Midbrain (tissue), 1 donor: ENCODE results near the gene DQX1.

Source experiments
- DNase-seq: peaks from one replicate; lab custom pipeline; 2025; lab: John Stamatoyannopoulos, UW

Gene DQX1

DNA sequence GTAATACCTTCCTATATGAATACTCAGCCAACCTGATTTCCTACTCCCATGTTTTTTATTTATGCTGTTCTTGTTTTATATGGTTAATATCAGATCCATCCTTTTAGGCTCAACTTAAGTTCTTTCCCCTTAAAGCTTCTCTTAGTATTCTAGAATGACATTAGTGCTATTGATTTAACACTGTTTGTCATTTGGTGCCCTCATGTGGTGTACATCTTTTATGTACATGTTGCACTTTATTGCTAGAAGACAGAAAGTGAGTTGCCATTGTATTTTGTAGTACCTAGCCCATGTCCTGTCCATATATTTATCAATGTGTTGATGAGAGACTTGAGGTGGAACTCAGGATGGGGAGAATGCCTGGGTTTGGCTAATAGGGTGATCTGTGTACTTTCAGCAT, 6.2 kb upstream of the DQX1 start:
- DNase-seq: no peak

DNA sequence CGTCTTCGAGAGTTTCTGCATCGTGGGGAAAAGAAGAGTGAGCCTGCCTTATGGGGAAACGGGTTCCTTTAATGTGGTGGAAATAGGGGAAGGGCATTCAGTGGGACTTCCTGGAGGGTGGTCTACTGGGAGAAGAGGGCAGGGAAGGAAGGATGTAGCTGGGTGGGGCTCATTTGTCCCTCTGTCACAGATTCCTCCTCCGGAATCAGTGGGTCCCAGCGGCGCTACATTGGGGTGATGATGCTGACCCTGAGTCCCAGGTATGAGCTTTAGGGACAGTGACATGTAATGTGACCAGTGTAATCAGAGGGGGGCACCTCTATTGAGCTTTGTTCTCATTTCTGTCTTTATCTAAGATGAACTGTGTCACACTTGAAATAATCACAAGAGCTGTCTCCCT, 5.6 kb upstream of the DQX1 start:
- no peak for DNase-seq

DNA sequence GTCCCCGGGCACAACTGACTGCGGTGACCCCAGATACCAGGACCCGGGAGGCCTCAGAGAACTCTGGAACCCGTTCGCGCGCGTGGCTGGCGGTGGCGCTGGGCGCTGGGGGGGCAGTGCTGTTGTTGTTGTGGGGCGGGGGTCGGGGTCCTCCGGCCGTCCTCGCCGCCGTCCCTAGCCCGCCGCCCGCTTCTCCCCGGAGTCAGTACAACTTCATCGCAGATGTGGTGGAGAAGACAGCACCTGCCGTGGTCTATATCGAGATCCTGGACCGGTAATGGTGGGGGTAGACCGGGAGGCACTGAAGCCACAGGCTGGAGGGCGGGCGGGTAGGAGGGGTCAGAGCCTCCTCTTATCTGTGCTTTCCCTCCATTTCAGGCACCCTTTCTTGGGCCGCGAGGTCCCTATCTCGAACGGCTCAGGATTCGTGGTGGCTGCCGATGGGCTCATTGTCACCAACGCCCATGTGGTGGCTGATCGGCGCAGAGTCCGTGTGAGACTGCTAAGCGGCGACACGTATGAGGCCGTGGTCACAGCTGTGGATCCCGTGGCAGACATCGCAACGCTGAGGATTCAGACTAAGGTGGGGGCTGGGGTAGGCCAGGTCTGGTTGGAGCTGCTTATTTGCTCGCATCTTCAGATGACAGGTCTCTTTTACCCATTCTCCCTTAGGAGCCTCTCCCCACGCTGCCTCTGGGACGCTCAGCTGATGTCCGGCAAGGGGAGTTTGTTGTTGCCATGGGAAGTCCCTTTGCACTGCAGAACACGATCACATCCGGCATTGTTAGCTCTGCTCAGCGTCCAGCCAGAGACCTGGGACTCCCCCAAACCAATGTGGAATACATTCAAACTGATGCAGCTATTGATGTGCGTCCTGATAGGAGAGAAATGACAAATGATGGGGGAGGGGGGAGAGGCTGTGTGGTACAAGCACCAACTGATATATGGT, 4.5 kb upstream of the DQX1 start:
- DNase-seq: no peak

DNA sequence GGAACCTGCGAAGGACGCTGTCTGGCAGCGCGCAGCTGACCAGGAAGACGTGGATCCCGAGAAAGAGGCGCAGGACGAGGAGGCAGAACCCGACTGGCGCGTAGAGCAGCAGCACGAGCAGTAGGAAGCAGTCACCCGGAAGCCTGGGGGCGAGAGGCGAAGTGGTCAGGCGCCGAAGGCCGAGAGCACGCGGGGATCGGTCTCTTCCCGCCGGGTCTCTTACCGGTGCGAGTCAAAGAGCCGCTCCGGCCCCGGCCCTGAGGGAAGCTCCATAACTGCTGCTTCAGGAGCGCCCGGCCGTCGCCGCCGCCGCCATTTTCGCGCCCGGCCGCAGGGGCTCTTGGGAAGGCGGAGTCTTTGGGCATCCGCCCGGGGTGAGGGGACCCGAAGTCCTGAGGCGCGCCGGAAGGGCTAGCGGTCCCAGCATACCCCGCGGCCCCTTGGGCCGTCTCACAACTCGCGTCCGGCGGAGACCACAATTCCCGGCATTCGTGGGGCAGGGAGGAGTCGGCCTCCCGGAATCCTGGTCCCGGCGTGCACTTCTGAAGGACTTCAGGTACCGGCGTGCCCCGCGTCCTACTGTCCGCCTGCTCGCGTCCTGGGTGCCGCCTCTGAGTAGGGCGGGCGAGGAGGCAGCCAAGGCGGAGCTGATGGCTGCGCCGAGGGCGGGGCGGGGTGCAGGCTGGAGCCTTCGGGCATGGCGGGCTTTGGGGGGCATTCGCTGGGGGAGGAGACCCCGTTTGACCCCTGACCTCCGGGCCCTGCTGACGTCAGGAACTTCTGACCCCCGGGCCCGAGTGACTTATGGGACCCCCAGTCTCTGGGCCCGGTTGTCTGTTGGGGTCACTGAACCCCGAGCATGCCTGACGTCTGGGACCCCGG, 3.6 kb upstream of the DQX1 start, which contains the start of the genes AUP1 and HTRA2:
AUP1 (minus strand) TSS at position 350 of the 882 bp plus-strand sequence; CDS start at position 273, 77 bp downstream.
HTRA2 (plus strand) TSS at position 577 of the 882 bp plus-strand sequence; CDS start at position 651, 74 bp downstream.
- DNase-seq: peak; percentile 99

DNA sequence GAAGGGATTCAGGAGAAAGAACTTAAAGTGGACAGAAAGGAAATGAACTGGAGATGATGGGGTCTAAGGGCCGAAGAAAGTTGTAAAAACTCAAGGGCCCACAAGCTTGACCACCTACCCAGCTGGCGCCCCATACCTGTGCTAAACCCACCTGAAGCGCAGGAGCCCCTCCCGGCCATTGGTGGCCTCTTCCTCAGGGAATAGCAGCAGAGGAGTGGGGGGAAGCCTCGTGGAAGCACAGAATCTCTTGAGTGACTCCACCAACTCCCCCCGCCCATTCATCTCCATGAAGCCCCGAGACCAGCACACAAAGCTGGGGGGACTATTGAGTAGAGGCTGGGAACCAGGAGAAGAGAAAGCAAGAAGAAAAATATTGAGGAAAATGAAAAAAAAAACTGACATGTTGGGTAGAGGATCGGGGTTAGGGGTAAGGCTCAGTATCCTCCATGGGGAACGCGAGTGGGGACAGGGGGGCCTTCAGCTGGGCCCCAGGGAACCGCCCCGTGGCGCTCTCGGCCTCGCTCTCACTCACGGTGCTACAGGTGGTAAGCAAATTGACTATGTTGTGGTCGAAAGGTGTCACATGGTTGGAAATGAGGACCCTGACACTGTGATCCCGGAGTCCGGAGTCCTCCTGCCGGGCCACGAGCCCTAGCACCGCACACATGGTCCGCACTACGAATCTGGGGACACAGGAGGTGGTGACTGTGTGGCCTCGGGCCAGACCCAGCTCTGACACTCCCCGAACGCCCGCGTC, 2.7 kb upstream of the DQX1 start:
- no peak for DNase-seq

DNA sequence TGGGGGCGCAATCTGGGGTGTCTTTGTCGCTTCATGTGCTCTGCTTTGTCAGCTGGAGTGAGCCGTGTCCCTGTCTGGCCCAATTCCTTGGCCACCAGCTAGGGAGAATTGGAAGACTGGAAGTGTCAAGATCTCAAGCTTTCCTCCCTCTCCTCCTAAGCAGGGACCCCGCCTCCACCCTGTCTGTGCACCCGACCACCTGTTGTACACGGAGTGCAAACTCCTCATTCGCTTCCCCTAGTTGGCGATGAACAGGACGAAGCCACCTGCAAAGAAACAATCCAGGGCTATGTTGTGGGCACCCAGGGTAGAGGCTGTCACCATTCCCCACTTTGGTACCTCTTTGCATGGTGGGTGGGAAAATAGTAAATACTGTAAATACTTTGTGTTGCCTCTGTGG, 1.7 kb upstream of the DQX1 start:
- no peak for DNase-seq

DNA sequence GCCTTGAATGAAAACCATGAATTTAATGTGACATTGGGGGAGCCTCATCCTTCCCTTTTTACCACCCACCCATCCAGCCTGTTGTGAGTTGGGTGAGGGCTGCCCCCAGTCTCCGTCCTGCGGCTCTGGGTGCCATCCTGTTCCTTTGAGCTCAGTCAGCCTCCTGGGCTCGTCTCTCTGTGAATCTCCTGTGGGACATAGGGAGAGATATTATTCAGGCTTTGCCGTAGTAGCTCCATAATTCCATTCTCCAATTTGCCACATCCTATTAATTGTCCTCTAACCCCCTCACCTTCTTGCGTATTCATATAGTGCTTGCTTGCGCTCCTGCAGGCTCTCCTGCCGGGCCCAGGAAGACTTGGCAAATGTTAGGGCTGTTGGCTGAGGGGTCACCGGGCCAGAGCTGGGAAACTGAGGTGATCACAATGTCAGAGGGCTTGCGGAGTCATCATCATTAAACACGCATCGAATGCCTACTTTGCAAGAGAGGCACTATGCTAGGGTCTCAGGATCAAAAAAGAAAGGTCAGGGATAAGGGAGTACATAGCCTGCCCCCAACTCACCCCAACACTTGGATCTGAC, 709 bp upstream of the DQX1 start:
- no peak for DNase-seq

DNA sequence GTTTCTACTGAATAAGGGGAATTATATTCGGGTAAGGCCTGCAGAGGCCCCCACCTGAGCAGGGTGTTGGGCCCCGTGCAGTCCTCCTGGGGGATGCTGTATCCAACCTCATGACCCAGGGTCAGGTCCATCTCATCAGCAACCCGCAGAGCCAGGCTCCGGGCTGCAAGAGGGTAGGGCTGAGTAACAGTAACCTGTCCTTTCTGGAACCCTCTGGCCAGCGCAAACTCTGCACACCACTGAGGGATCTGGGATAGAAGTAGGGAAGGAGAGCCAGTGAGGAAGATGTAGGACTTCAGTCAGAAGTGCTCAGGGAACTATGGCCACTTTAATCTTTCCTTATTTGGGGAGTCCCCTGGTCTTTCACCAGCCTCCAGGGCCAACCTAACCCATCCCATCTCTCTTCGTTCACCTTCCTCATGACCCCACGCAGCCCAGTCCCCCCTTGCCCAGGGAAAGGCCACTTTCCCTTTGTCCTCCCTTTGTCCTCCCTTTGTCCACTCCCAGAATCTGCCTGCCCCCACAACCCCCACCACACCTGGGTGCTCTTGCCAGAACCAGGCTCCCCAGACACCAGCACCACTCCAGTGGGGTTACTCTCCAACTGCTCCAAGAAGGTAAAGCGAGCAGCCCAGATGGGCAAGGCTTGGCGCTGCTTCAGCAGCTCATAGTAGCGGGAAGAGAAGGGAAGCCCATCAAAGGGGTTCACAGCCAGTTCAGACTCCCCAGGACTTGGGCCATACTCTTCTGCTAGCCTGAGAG, 895 bp downstream of the DQX1 start:
- no peak for DNase-seq

DNA sequence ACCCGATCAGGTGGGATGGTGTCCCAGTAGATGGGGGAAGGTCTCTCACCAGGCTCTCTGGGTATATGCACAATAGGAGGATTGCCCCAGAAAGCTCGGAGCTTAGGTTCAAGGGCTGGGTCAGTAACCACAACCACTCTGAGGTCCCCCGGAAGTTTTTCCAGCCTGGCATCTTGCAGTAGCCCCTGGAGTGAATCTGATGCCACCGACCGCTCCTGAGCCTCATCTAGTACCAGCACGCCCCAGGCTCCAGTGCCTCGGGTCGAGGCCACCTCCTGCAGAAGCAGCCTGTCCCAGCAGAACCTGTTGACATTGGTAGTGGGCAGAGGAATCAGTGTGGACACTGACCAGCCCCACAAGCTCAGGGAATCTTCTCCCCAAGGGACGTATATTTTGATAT, 2.0 kb downstream of the DQX1 start:
- no peak for DNase-seq

DNA sequence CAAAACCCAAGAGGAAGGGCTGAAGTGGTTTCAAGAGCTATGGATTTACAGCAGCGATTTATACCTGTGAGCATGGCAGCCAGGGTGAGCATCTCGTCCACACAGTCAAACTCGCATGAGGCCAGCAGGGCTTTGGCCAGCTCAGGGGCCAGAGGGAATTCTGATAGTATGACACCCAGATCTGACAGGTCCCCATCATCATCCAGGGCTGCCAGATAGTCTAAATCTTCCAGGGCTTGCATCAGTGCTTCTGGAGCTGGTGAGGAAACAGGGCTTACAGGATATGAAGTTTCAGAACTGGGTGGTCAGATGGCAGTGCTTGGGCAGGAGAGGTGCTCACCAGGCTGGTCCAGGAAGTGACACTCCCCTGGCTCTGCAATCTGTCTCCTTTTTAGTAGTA, 3.5 kb downstream of the DQX1 start:
- no peak for DNase-seq

DNA sequence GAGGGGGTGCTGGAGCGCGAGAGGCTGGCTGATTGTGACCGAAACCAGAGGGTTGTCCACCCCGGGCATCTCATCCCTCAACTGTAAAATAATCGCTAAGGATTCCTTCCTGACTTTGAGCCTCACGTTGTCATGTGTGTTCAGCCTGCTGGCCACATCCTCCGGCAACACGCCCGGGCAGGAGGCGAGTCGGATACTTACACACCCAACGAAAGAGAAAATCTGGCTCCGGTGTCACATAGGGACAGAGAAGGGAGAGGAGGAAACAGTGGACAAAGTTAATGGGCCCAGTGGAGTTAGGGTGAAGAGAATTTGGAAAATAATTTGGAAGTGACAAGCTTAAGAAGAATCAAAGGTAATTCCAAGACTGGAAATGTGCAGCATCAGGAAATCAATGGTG, 9.4 kb downstream of the DQX1 start:
- DNase-seq: no peak

DNA sequence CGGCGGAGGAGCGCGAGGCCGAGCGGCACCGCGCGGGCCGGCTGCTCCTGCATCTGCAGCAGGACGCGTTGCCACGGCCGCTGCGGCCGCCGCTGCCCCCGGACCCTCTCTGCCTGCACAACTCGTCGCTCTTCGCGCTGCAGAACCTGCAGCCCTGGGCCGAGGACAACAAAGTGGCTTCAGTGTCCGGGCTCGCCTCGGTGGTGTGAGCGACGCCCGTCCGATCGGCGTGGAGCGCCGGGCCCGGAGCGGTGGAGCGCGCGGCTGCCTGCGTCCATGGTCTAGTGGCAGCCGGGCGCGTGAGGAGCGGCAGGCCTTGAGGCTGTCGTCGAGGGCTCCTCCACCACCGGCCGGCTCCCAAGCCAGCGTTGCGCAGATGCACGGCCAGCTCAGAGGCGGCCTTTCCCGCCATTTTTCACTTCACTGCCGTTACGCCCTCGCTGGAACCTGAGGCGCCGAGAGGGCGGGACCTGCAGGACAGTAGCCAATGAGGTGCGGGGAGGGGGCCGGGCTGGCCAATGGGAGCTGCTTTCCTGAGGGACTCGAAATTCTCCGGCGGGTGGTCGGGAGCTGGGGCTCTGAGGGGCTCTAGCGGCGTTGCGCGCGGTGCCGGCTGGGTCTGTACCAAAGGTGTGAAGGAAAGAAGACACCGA, 9.9 kb downstream of the DQX1 start:
- peak; percentile 10 for DNase-seq

DNA sequence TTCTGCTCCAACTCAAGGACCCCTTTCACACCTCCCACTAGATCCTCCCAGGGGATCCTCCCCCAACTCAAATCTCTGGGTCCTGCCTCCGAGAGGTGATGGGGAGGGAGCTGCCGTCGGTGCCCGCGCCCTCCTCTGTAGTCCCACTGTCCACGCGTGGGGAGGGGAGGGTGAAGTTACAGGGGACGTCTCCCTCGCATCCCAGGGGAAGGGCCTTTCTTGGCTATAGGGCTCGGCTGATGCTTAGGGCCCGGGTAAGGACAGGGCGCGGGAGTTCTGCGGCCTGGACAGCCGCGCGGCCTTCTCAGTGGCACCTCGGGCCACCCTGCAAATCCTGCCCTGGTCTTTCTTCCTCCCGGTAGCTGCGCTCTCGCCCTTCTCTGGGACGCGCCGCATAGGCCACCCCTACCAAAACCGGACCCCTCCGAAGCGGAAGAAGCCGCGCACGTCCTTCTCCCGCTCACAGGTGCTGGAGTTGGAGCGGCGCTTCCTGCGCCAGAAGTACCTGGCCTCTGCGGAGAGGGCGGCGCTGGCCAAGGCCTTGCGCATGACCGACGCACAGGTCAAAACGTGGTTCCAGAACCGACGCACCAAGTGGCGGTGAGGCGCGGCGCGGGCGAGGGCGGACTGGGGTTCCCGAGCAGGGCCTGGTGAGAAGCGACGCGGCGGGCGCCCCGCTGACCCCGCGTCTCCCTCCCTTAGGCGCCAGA, 10.6 kb downstream of the DQX1 start:
- DNase-seq: no peak

DNA sequence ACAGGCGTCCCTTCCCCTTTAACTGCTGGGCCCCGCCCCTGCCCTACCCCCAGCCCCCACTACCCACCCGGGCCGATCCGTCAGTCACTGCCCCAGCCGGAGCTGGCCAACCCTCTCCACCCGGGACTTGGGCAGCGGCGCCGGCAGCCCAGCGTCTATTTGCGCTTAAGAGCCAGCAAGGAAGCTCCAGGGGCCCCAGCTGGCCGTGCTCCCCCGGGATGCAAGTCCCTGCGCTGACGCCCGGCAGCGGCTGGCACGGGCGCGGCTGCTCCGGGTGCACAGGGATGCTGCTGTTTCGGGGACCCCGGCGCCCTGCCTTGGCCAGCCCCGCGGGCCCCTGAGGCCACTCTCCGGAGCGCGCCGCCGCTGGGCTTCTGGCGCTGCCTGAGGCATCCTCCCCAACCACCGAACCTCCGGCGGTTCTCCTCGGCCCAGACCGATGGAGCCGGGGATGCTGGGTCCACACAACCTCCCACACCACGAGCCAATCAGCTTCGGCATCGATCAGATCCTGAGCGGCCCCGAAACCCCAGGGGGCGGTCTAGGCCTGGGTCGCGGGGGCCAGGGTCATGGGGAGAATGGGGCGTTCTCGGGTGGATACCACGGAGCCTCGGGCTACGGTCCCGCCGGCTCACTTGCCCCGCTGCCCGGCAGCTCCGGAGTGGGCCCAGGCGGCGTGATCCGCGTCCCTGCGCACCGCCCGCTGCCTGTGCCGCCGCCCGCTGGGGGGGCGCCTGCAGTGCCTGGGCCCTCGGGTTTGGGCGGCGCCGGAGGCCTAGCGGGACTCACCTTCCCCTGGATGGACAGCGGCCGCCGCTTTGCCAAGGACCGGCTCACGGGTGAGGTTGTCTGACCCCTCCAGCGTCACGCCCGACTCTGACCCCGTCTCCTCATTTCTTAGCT, 11.4 kb downstream of the DQX1 start, which contains the start of gene TLX2:
TLX2 (plus strand) TSS at position 83 of the 903 bp plus-strand sequence; CDS start at position 440, 357 bp downstream.
- no peak for DNase-seq

DNA sequence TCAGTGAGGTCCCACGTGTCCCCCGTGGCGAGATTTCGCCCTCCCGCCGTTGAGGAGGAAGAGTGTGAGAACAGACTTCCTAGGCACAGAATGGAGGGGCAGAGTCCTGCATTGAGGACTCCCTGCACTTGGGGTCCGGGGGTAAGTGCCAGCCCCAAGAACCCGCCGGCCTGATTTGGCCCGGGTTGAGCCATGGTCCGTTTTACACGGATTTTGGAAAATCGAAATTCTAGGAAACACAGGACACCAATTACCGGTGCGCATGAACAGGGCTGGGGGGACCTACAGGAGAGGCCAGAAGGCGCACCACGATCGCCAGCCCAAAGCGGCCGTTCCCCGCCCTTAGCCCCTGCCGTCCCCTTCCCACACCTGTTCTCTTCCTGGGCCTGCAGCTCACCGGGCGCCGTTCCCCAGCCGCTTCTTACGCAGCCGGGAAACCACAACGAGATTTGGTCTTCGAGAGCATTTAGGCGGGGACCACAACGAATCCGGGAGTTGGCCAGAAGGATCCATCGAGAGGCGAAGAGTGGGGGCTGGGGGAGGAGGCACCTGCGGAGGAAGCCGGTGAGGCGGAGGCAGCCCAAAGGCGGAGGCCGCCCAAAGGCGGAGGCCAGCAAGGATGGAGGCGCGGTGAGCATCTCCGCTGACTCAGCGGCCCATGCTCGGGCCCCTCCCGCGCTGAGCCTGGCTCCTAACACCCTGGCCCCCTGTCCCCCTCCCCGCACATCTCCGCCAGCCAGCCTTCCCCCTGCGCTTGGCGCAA, 12.2 kb downstream of the DQX1 start:
- no peak for DNase-seq

DNA sequence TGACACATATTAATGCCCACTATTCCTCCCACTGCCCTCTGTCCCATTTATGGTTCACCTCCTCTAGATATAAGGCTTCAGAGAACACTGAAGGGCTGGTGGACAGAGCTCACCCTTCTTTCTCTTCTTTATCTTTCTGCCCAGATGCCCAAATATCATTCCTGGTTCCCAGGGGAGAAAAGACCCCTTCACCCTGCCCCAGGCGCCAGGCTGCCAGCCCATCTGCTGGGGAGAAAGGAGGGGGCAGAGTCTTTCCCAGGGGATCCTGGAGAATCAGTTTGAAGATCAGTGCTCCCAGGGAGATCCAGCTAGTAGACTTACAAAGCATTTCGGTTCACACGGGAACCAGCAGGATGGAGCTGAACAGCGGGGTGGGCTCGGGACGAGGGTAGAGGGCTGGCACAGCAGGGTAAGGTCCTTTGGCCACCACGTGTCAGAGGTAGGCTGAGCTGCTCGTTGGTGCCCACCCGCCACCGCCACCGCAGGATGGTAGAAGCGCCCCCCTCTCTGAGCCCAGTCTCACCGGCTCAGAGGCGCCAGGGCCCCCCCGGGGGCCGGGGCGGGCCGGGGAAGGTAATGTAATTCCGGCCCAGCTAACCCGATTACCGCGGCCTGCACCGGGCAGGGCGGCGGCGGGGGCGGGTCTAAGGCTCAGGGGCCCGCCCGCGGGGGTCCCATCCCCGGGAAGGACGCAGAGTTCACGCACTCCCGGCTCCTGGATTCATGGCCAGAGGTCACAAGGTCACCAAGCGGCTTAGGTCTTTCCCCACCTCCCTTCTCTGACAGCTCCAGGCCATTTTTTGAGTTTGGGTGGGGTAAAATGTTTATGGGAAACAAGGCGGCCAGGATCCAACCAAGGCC, 13.1 kb downstream of the DQX1 start:
- no peak for DNase-seq
